Effector memory CD8-positive, alpha-beta T cell (primary cell): Measurements from ENCODE around the gene AMMECR1.
"Not testable (repeated sequence)": the region's sequence is repeated elsewhere in the genome, so short reads cannot be mapped to it uniquely, and the experiment has no call there.

ENCODE experiments used
- ATAC-seq: fragments of 150-1000 bp; cut with Tn5 transposase; replicated peaks from 2 replicates; pipeline ENCODE4 v1.10.0; 2021; ENCODE audit warnings: mild to moderate bottlenecking, moderate library complexity
- DNase-seq, 3 experiments: peaks; one replicate each; pipeline ENCODE4 v3.0.0; 2021
- H3K27ac Mint-ChIP-seq, 2 donors: one replicate each; pipeline ENCODE4 v1.8.0; 2022; ENCODE audit warnings: mild to moderate bottlenecking in 2 of 2, mixed read lengths in 2 of 2, moderate library complexity in 2 of 2
- H3K27me3 Mint-ChIP-seq, 2 donors: one replicate each; pipeline ENCODE4 v1.8.0; 2022; ENCODE audit warnings: mixed read lengths in 2 of 2
- H3K36me3 Mint-ChIP-seq: one replicate; pipeline ENCODE4 v1.8.0; 2022; ENCODE audit warnings: mild to moderate bottlenecking, moderate library complexity, mixed read lengths; ENCODE audit not compliant: insufficient read depth
- H3K4me1 Mint-ChIP-seq, 2 donors: one replicate each; pipeline ENCODE4 v1.8.0; 2022; ENCODE audit warnings: low read depth in 2 of 2, mixed read lengths in 2 of 2
- H3K4me3 Mint-ChIP-seq, 2 donors: one replicate each; pipeline ENCODE4 v1.8.0; 2022; ENCODE audit warnings: mild to moderate bottlenecking in 2 of 2, mixed read lengths in 2 of 2, moderate library complexity in 2 of 2
- H3K9me3 Mint-ChIP-seq, 2 donors: one replicate each; pipeline ENCODE4 v1.8.0; 2022; ENCODE audit warnings: mixed read lengths in 2 of 2
- total RNA-seq, 9 experiments: gene quantifications; one replicate each; lab custom pipeline; 2026; lab: John Stamatoyannopoulos, UW

Gene AMMECR1
- total RNA-seq = 14.8 to 46.0 (median 37.1) reads per million in 9 experiments

DNA sequence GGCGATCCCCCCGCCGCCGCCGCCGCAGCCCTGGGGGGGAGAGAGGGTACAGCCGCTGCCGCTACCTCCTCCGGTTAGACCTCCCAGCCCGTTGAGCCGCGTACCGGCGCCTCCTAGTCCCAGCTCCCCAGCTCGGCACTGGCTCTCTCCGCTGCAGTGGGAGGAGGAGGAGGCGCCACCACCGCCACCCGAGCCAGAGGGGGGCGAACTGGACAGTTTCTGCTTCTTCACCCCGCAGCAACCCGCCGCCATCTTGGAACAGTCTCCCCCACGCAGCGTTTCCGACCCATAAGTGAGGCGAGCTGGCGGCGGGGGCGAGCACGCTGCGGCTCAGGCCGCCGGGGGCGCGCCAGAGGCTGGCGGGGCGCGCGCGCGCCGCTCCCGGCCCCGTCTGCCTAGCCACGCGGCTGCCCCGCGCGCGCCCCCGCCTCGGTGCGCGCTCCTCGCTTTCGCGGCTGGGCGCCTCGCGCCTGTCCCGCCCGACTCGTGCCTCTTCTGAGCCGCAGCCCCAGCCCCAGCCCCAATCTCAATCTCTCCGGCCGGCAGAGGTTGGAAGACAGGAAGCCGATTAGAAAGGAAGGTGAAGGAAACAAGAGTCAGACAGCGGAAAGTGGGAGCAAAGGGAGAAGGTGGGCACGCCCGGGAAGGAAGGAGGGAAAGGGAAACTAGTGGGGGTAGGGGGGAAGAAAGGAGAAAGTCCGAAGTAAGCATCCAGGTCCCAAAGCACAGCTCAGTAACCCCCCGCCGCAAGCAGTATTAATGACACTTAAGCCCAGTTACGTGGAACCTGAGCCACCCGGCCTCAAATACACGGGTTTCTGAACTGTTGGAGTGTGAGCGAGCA lies at the start of gene AMMECR1:
AMMECR1 (minus strand) TSS at position 266 of the 844 bp plus-strand sequence; CDS start at position 252, 14 bp downstream.
- H3K36me3 Mint-ChIP-seq = peaks cover 9% of the 10 kb centered on the region
- DNase-seq (peak; percentile 71 to 76 (median 72)), ATAC-seq (peak; percentile 83)
- H3K9me3 Mint-ChIP-seq = no peaks in the 10 kb centered on the region
- H3K4me1 Mint-ChIP-seq = peaks cover 10 to 21% of the 10 kb centered on the region in 2 donors
- H3K27ac Mint-ChIP-seq = peak within 1 kb of the TSS; percentile 91 to 96
- H3K4me3 Mint-ChIP-seq = peak within 1 kb of the TSS; percentile 89 to 91
- H3K27me3 Mint-ChIP-seq = no peaks in the 10 kb centered on the region

DNA sequence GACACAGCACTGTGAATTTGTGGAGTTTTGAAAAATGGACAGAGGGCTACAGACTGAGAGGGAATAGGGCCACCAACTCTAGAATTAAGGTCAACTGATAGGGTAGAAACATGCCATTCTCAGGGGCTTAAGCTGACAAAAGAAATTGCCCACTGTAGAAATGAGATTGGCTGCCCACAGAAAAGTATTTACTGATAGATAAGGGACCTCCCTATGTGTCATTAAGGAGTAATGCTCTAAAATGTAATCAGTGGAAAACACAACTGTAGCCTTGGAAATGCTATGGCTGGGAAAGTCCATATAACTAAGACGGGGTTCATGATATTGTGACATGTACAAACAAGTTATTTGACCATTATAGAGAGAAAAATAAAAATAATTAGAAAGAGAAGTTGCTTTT lies 45.4 kb upstream of the AMMECR1 start:
- DNase-seq (no peak), ATAC-seq (no peak)
- Mint-ChIP-seq H3K27ac (no peak overlapping the region), H3K9me3 (no peaks in the 10 kb centered on the region), H3K27me3 (no peaks in the 10 kb centered on the region), H3K4me3 (no peak overlapping the region), H3K4me1 (no peaks in the 10 kb centered on the region), H3K36me3 (no peaks in the 10 kb centered on the region)

DNA sequence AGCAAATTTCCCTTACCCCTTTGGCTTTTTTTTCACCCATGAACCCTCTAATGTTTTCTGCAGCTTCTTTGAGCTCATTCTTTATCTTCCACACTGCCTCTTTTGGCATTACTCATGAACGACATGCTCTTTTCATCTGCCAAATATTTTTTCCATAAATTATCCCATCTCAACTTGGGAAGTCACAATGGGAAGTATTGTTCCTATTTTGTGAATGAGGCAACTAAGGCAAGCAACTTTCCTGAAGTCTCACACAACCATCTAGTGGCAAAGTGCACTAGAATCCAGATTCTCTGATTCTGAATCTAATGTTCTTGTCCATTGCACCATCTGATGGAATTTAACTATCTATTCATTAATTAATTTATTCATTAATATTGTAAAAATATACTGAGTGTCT lies 41.4 kb upstream of the AMMECR1 start:
- Mint-ChIP-seq H3K27ac (no peak overlapping the region), H3K4me3 (no peak overlapping the region), H3K36me3 (no peaks in the 10 kb centered on the region), H3K27me3 (no peaks in the 10 kb centered on the region), H3K9me3 (no peaks in the 10 kb centered on the region), H3K4me1 (no peaks in the 10 kb centered on the region)
- ATAC-seq = no peak
- DNase-seq = no peak

DNA sequence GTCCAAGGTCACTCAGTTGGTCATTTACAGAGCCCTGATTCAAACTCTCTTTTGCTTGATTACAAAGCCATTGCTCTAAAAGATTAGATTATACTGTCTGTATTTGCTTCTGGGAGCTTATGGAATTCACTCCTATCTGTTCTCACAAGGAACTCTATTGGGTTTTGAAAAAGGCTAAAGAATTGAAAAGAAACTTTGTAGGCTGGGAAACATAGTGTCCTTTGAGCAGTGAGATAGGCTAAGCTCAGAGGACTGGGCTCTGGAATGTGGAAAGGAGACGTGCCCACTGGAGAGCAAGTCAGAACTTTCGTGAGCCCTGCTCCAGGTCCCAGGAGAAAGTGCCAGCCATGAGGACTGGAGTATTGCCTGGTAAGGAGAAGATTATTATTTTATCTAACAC lies 40.7 kb upstream of the AMMECR1 start, which contains the start of gene RTL9:
RTL9 (plus strand) TSS at position 301 of the 400 bp plus-strand sequence. CDS start 91,770 bp downstream, outside the sequence.
- H3K27ac Mint-ChIP-seq = no peak within 1 kb of the TSS
- H3K9me3 Mint-ChIP-seq = no peaks in the 10 kb centered on the region
- H3K4me1 Mint-ChIP-seq = no peaks in the 10 kb centered on the region
- no peaks in the 10 kb centered on the region for H3K36me3 Mint-ChIP-seq
- H3K4me3 Mint-ChIP-seq = no peak within 1 kb of the TSS
- no peaks in the 10 kb centered on the region for H3K27me3 Mint-ChIP-seq
- ATAC-seq (no peak), DNase-seq (no peak)

DNA sequence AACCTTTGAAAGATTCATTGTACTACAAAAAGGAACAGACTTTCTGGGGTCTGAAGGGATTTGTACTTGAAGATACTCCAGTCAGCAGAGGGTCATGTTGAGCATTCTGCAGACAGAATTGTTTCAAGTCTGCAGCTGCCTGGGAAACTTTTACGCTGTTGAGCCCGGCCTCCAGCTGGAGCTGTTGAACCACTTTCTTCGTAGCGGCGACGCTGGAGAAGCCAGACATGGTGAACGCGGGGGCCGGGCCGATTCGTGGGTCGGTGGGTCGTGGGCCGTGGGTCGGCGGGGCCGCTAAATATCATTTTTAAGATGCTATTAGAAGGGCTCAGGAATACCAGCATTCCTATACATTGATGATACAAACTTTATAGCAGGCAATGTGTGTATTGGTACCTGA lies 28.8 kb upstream of the AMMECR1 start:
- no peaks in the 10 kb centered on the region for H3K9me3 Mint-ChIP-seq
- no peak overlapping the region for H3K27ac Mint-ChIP-seq
- DNase-seq (no peak), ATAC-seq (no peak)
- peaks cover 3% of the 10 kb centered on the region for H3K36me3 Mint-ChIP-seq
- no peaks in the 10 kb centered on the region for H3K27me3 Mint-ChIP-seq
- no peak overlapping the region for H3K4me3 Mint-ChIP-seq
- H3K4me1 Mint-ChIP-seq = no peaks in the 10 kb centered on the region

DNA sequence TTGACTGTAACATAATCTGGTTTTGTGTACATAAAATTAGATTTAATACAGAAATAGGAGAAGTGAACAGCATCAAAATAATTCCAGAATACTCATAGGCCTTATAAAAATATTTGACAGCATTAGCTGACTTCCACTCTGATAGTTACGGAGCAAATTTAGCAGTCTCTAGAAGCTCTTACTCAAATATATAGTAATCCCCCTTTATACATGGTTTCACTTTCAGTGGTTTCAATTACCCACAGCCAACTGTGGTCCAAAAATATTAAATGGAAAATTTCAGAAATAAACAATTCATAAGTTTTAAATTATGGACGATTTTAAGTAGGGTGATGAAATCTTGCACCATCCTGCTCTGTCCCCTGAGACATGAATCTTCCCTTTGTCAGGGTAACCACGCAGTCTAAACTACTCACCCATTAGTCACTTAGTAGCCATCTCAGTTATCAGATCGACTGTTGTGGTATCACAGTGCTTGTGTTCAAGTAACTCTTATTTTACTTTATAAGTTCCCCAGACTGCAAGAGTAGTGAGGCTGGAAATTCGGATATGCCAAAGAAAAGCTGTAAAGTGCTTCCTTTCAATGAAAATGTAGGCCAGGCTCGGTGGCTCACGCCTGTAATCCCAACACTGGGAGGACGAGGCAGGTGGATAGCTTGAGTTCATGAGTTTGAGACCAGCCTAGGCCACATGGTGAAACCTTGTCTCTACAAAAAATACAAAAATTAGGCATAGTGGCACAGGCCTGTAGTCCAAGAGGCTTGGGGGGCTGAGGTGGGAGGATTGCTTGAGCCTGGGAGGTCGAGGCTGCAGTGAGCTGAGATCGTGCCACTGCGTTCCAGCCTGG lies 23.5 kb upstream of the AMMECR1 start:
- no peaks in the 10 kb centered on the region for H3K4me1 Mint-ChIP-seq
- H3K4me3 Mint-ChIP-seq = peak overlapping the region in 1 of 2 donors; percentile 44
- no peak overlapping the region for H3K27ac Mint-ChIP-seq
- H3K36me3 Mint-ChIP-seq = no peaks in the 10 kb centered on the region
- ATAC-seq = no peak
- DNase-seq = no peak
- H3K9me3 Mint-ChIP-seq = no peaks in the 10 kb centered on the region
- H3K27me3 Mint-ChIP-seq = no peaks in the 10 kb centered on the region

DNA sequence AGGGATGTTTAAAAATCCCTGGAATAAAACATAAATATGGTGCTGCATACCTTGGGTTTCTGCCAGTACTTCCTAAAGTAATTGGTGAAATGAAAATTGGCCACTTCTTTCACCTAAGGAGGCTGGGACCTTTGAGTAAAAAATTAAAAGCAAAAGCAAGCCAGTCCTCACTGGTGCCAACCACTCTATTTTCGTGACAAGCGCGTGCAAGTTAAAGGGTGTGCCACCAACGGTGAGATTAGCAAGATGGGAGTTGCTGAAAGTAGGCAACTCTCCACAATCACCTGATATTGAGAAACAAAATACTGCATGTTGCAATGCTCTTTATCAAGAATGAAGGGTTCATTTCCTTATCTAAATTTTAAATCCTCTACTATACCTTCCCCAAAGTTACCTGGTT lies 21.1 kb upstream of the AMMECR1 start:
- Mint-ChIP-seq H3K27me3 (no peaks in the 10 kb centered on the region), H3K9me3 (no peaks in the 10 kb centered on the region), H3K36me3 (no peaks in the 10 kb centered on the region), H3K4me1 (no peaks in the 10 kb centered on the region), H3K4me3 (no peak overlapping the region), H3K27ac (no peak overlapping the region)
- DNase-seq = no peak
- ATAC-seq = no peak

DNA sequence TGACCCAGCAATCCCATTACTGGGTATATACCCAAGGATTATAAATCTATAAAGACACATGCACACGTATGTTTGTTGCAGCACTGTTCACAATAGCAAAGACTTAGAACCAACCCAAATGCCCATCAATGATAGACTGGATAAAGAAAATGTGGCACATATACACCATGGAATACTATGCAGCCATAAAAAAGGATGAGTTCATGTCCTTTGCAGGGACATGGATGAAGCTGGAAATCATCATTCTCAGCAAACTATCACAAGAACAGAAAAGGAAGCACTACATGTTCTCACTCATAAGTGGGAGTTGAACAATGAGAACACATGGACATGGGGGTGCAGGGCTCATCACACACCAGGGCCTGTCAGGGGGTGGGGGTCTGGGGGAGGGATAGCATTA lies 15.6 kb upstream of the AMMECR1 start:
- not testable (repeated sequence) for H3K4me3 Mint-ChIP-seq, H3K36me3 Mint-ChIP-seq, H3K9me3 Mint-ChIP-seq, H3K4me1 Mint-ChIP-seq, DNase-seq, H3K27me3 Mint-ChIP-seq, ATAC-seq, H3K27ac Mint-ChIP-seq

DNA sequence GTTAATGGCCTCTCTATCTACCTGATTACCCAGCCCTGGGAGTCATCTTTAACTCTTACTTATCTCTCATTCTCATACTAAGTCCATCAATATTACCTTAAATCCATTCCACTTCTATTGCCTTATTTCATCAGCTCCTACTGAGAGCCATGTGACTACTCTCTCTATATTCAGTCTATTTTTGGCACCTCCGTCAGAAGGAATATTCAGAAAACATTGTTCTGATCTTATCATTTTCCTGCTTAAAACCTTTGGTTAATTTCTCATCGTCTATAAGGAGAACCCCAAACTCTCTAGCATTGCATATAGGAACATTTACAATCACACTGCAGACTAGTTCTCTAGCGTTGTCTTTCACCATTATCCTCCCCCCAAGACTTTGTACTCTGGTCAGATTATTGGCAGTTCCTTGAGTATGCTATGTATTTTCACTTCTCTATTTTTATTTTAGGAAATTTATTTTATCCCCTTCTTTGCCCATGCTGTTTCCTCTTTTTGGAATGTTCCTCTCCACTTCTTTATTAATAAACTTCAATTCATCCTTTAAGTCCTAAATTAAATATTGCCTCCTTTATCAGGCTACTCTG lies 13.7 kb upstream of the AMMECR1 start:
- DNase-seq = no peak
- Mint-ChIP-seq H3K27ac (no peak overlapping the region), H3K4me3 (no peak overlapping the region), H3K27me3 (no peaks in the 10 kb centered on the region), H3K9me3 (no peaks in the 10 kb centered on the region), H3K36me3 (no peaks in the 10 kb centered on the region), H3K4me1 (no peaks in the 10 kb centered on the region)
- ATAC-seq = no peak

DNA sequence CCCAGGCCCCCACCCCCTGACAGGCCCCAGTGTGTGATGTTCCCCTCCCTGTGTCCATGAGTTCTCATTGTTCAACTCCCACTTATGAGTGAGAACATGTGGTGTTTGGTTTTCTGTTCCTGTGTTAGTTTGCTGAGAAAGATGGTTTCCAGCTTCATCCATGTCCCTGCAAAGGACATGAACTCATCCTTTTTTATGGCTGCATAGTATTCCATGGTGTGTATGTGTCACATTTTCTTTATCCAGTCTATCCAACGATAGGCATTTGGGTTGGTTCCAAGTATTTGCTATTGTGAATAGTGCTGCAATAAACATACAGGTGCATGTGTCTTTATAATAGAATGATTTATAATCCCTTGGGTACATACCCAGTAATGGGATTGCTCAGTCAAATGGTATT lies 10.7 kb upstream of the AMMECR1 start:
- not testable (repeated sequence) for H3K27me3 Mint-ChIP-seq, H3K36me3 Mint-ChIP-seq, H3K4me1 Mint-ChIP-seq, H3K9me3 Mint-ChIP-seq, ATAC-seq, H3K27ac Mint-ChIP-seq, DNase-seq, H3K4me3 Mint-ChIP-seq

DNA sequence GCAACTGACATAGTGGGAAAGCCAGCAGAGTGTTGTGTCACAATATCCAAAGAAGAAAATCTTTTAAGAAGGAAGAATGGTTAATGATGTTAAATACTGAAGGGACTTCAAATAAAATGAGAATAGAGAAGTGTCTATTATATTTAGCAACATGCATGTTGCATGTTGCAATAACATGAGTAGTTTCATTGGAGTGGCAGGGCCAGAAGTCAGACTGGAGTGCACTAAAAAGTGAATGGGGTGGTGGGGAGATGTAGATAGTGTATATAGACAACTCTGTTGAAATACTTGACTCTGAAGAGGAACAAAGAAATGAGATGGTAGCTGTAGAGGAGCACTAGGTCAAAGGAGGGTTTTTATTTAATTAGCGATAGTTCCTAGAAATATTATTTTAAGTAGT lies 9.5 kb upstream of the AMMECR1 start:
- Mint-ChIP-seq H3K27me3 (no peaks in the 10 kb centered on the region), H3K4me1 (peaks cover 0 to 2% of the 10 kb centered on the region in 2 donors), H3K4me3 (no peak overlapping the region), H3K27ac (no peak overlapping the region), H3K36me3 (no peaks in the 10 kb centered on the region), H3K9me3 (no peaks in the 10 kb centered on the region)
- no peak for DNase-seq
- ATAC-seq = no peak

DNA sequence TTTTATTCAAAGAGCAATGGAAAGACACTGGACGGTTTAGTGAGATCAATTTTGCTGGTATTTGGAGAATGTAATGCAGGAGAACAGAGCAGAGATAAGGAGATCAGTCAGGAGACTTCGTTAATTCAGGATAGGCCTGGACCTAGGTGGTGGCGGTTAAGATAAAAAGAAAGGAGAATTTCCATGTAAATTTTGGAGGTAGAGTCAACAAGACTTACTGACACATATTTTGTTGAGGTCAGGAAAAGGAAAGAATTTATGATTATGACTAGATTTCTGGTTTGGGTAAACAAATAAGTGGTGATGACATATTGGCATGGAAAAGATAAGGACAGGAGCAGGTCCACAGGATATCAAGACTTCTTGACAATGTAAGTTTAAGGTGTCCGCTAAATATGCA lies 8.8 kb upstream of the AMMECR1 start:
- DNase-seq (no peak), ATAC-seq (no peak)
- Mint-ChIP-seq H3K27me3 (no peaks in the 10 kb centered on the region), H3K4me1 (peaks cover 2 to 4% of the 10 kb centered on the region in 2 donors), H3K9me3 (no peaks in the 10 kb centered on the region), H3K4me3 (no peak overlapping the region), H3K36me3 (no peaks in the 10 kb centered on the region), H3K27ac (no peak overlapping the region)

DNA sequence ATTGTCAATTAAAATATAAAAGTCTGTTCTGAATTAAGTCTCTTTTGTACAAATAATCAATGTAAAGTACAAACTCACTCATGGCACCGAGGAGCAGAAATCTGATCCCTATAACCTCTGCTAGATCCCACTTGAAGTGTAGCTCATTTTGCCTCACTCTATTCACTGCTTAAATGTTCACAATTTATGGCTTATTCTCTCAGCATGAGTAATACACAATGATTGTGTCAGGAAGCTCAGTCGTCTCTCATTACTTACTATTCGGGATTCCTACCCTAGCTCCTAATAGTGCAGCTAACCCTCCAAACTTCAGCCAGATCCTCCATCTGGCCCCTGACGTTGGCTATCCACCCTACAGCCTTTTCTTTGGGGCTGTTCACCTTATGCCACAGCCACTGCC lies 4.7 kb upstream of the AMMECR1 start:
- DNase-seq = no peak
- H3K9me3 Mint-ChIP-seq = no peaks in the 10 kb centered on the region
- H3K36me3 Mint-ChIP-seq = peaks cover 6% of the 10 kb centered on the region

More for the DNA sequence above, 4.7 kb upstream of the AMMECR1 start:
- no peak for ATAC-seq
- Mint-ChIP-seq H3K4me1 (peaks cover 4 to 6% of the 10 kb centered on the region in 2 donors), H3K27me3 (no peaks in the 10 kb centered on the region), H3K27ac (no peak overlapping the region), H3K4me3 (no peak overlapping the region)
